Femur (tissue), 1 donor: ENCODE measurements around the gene MTERF4.
"Not testable (repeated sequence)": the region's sequence is repeated elsewhere in the genome, so short reads cannot be mapped to it uniquely, and the experiment has no call there.

Source experiments
- DNase-seq: peaks from one replicate; pipeline ENCODE4 v3.0.0-alpha.2; 2017

MTERF4 gene

GRCh38 chr2:241110089-241110606 is 8.1 kb upstream of the MTERF4 start:
- no peak for DNase-seq

GRCh38 chr2:241109210-241110088 is 7.4 kb upstream of the MTERF4 start:
- no peak for DNase-seq

- no peak for DNase-seq
Measured at GRCh38 chr2:241108271-241109209, 6.5 kb upstream of the MTERF4 start.

- no peak for DNase-seq
Measured at GRCh38 chr2:241107031-241107783, 5.1 kb upstream of the MTERF4 start.

- no peak for DNase-seq
Measured at GRCh38 chr2:241105641-241106040, 3.6 kb upstream of the MTERF4 start.

GRCh38 chr2:241104611-241105010 is 2.5 kb upstream of the MTERF4 start:
- DNase-seq: not testable (repeated sequence)

- DNase-seq: no peak
Measured at GRCh38 chr2:241103176-241103595, 1.1 kb upstream of the MTERF4 start.

GRCh38 chr2:241099246-241099645 is 2.8 kb downstream of the MTERF4 start:
- DNase-seq: no peak

GRCh38 chr2:241096979-241097378 is 5.1 kb downstream of the MTERF4 start:
- DNase-seq: no peak

GRCh38 chr2:241095594-241096290 is 6.3 kb downstream of the MTERF4 start:
- no peak for DNase-seq

- no peak for DNase-seq
Measured at GRCh38 chr2:241094924-241095420, 7.1 kb downstream of the MTERF4 start.

- no peak for DNase-seq
Measured at GRCh38 chr2:241094172-241094571, 7.9 kb downstream of the MTERF4 start.

GRCh38 chr2:241093133-241093781 is 8.8 kb downstream of the MTERF4 start:
- DNase-seq: not testable (repeated sequence)

- DNase-seq: no peak
Measured at GRCh38 chr2:241092677-241093076, 9.4 kb downstream of the MTERF4 start.

- DNase-seq: no peak
Measured at GRCh38 chr2:241091734-241092445, 10.2 kb downstream of the MTERF4 start.

- no peak for DNase-seq
Measured at GRCh38 chr2:241091201-241091600, 10.9 kb downstream of the MTERF4 start.

- DNase-seq: no peak
Measured at GRCh38 chr2:241088791-241089732, 13.0 kb downstream of the MTERF4 start.

GRCh38 chr2:241088376-241088775 is 13.7 kb downstream of the MTERF4 start:
- no peak for DNase-seq
